Body of pancreas (tissue), 4 donors: ENCODE data around the gene ATXN1. TPM values are rescaled to one million over a fixed set of nuclear protein-coding genes. Genes with fewer than 3 reads are reported as not detected.

ENCODE experiments used
- ATAC-seq: fragments of 150-250 bp; one replicate; pipeline ENCODE4 v1.9.1; 2016
- DNase-seq, 4 donors: peaks; one replicate each; pipeline ENCODE4 v3.0.0-alpha.2; 2019
- H3K27ac ChIP-seq, 4 donors: fragments of 200-600 bp; sonication (generic); 1 replicate in 3 of 4; 2 replicates in 1 of 4; pipeline versions ENCODE4 v1.5.1 to v1.6.1; 2016 to 2019; ENCODE audit warnings: mild to moderate bottlenecking in 1 of 4, mixed read lengths in 1 of 4, moderate library complexity in 1 of 4
- H3K27me3 ChIP-seq, 2 donors: fragments of 200-600 bp; sonication (generic); one replicate each; pipeline ENCODE4 v1.6.0; 2016; ENCODE audit warnings: mild to moderate bottlenecking in 1 of 2
- H3K36me3 ChIP-seq, 2 donors: fragments of 200-600 bp; sonication (generic); replicated peaks in 1 of 2; 2 replicates each; pipeline ENCODE4 v1.5.1; 2016; ENCODE audit warnings: low read depth in 2 of 2; ENCODE audit not compliant: insufficient read depth in 1 of 2
- H3K4me1 ChIP-seq: fragments of 200-600 bp; sonication (generic); one replicate; pipeline ENCODE4 v1.6.0; 2016
- H3K4me3 ChIP-seq, 2 donors: fragments of 200-600 bp; sonication (generic); 1 replicate in 1 of 2; 2 replicates in 1 of 2; pipeline ENCODE4 v1.5.1; 2016 to 2019
- H3K9me3 ChIP-seq, 3 donors: fragments of 200-600 bp; sonication (generic); 1 replicate in 2 of 3; 2 replicates in 1 of 3; pipeline ENCODE4 v1.5.1; 2016
- CTCF ChIP-seq, 7 experiments: fragments of 450-650 bp in 4 of 7; fragments of 200-600 bp in 3 of 7; sonication (generic) in 3 of 7; IDR thresholded peaks; one replicate each; pipeline ENCODE4 v1.5.1; 2016 to 2019; ENCODE audit warnings: antibody characterized with exemption in 7 of 7
- POLR2A ChIP-seq, 3 donors: fragments of 450-650 bp; IDR thresholded peaks; one replicate each; pipeline ENCODE4 v1.6.1; 2016; ENCODE audit warnings: antibody characterized with exemption in 3 of 3, mild to moderate bottlenecking in 2 of 3
- WGBS, 2 donors: methylation state at CpG; one replicate each; pipeline ENCODE4 v1.1.5; 2017; 5-methylcytosine and 5-hydroxymethylcytosine counted together
- intact Hi-C: fragments of 100-400 bp; cut with DNase I; formaldehyde crosslinking; loops from one replicate; pipeline ENCODE4 v1.15.1; 2023
- total RNA-seq, 2 donors: library from RNA; depleted of rRNA; stranded (reverse); fragments of >200 nt; gene quantifications; one replicate each; pipeline ENCODE4 v1.1.0, GENCODE V29; 2016

The ATXN1 gene
- total RNA-seq, 2 donors from 2014 or later, result 24.6 to 24.7 TPM

- H3K36me3 ChIP-seq, result no peaks in the 10 kb centered on the region
- H3K27ac ChIP-seq, result no peak overlapping the region
- H3K27me3 ChIP-seq, result no peaks in the 10 kb centered on the region
- intact Hi-C loops, result no loop called here
- H3K4me1 ChIP-seq, result peaks cover 3% of the 10 kb centered on the region
- TF ChIP-seq POLR2A (IDR thresholded peaks at IDR 0.05) (no peak), CTCF (IDR thresholded peaks at IDR 0.05) (no peak)
- DNase-seq (no peak), ATAC-seq (no peak)
- no peak overlapping the region for H3K4me3 ChIP-seq
- 88% methylated on average over 1 of the region's 1 CpG for WGBS, 2 donors
- peaks cover 0 to 9% (median 0%) of the 10 kb centered on the region in 3 donors for H3K9me3 ChIP-seq
These were observed 278.5 kb downstream of the ATXN1 start for GRCh38 chr6:16482702-16483314.

- WGBS, 2 donors, result 88 to 97% methylated on average over 3 of the region's 3 CpGs
- H3K9me3 ChIP-seq, result peaks cover 0 to 9% (median 0%) of the 10 kb centered on the region in 3 donors
- no peak overlapping the region for H3K4me3 ChIP-seq
- no peak for ATAC-seq
- H3K36me3 ChIP-seq, result no peaks in the 10 kb centered on the region
- H3K4me1 ChIP-seq, result peaks cover 9% of the 10 kb centered on the region
- no peaks in the 10 kb centered on the region for H3K27me3 ChIP-seq
- DNase-seq, result peak in 1 of 4 donors; percentile 10
- no peak for TF ChIP-seq CTCF (IDR thresholded peaks at IDR 0.05)
- TF ChIP-seq POLR2A (IDR thresholded peaks at IDR 0.05), result no peak
- H3K27ac ChIP-seq, result no peak overlapping the region
- intact Hi-C loops, result no loop called here
These were observed 279.4 kb downstream of the ATXN1 start for GRCh38 chr6:16481697-16482399.

- Histone ChIP-seq H3K9me3 (peaks cover 0 to 9% (median 0%) of the 10 kb centered on the region in 3 donors), H3K36me3 (no peaks in the 10 kb centered on the region), H3K4me3 (no peak overlapping the region), H3K4me1 (peaks cover 9% of the 10 kb centered on the region), H3K27ac (no peak overlapping the region), H3K27me3 (no peaks in the 10 kb centered on the region)
- no peak for DNase-seq
- no peak for ATAC-seq
- 55 to 82% methylated on average over 4 of the region's 4 CpGs for WGBS, 2 donors
- intact Hi-C loops, result no loop called here
- TF ChIP-seq CTCF (IDR thresholded peaks at IDR 0.05) (no peak), POLR2A (IDR thresholded peaks at IDR 0.05) (no peak)
These were observed 280.3 kb downstream of the ATXN1 start for GRCh38 chr6:16480763-16481560.

- TF ChIP-seq POLR2A (IDR thresholded peaks at IDR 0.05) (no peak), CTCF (IDR thresholded peaks at IDR 0.05) (no peak)
- intact Hi-C loops, result no loop called here
- 67 to 77% methylated on average over 12 of the region's 12 CpGs for WGBS, 2 donors
- H3K4me3 ChIP-seq, result no peak overlapping the region
- ATAC-seq, result peak; percentile 21
- peak in 3 of 4 donors; percentile 24 to 40 (median 29) for DNase-seq
- H3K4me1 ChIP-seq, result peaks cover 25% of the 10 kb centered on the region
- H3K27ac ChIP-seq, result no peak overlapping the region
- no peaks in the 10 kb centered on the region for H3K27me3 ChIP-seq
- peaks cover 0 to 2% (median 0%) of the 10 kb centered on the region in 3 donors for H3K9me3 ChIP-seq
- no peaks in the 10 kb centered on the region for H3K36me3 ChIP-seq
These were observed 283.7 kb downstream of the ATXN1 start for GRCh38 chr6:16477367-16478149.
